Epithelial cell of proximal tubule (primary cell): ENCODE results near the gene VWA7. TPM values are rescaled to one million over a fixed set of nuclear protein-coding genes. Genes with fewer than 3 reads are reported as not detected.

ENCODE experiments used
- DNase-seq: peaks from one replicate; pipeline ENCODE4 v3.0.0-alpha.2; 2011; ENCODE audit warnings: low read depth
- H3K4me3 ChIP-seq: 2 replicates; pipeline ENCODE4 v1.5.1; 2011; ENCODE audit warnings: low read depth, mild to moderate bottlenecking, low read length
- total RNA-seq: library from RNA; depleted of rRNA; stranded (reverse); fragments of >200 nt; gene quantifications from 2 replicates; pipeline ENCODE4 v1.2.3, GENCODE V29; 2015
- TF ChIP-seq, protein P1 (sequence below): conservative IDR thresholded peaks from 2 replicates; pipeline ENCODE4 v1.5.1; 2012; ENCODE audit warnings: low read depth, mild to moderate bottlenecking, low read length

The VWA7 gene
- total RNA-seq, 1 donor from 2014 or later, result 2.2 TPM

DNA sequence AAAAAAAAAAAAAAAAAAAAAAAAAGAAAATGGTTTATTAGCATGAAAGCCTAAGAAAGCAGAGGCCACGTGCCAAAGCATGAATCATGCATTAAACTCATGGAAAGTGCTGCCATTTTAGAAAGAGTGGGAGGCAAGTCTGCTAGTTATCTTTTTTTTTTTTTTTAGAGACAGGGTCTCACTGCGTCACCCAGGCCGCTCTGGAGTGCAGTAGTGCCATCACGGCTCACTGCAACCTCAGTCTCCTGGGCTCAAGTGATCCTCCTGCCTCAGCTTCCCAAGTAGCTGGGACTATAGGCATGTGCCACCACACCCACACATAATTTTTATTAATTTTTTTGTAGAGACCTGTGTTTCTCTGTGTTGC lies 5.2 kb downstream of the VWA7 start:
- H3K4me3 ChIP-seq, result no peak overlapping the region
- no peak for DNase-seq

DNA sequence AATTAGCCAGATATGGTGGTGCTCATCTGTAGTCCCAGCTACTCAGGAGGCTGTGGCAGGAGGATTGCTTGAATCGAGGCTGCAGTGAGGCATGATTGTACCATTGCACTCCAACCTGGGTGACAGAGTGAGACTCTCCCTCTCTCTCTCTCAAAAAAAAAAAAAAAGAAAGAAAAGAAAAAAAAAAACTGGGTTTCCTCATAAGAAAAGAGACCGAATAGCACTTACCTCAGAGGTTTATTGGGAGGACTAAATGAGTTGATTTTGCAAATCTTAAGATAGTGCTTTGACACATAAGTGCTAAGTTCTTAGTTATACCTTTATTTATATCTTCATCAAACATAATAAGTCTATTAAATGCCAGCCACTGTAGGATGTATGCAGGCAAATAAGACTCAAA lies 6.3 kb downstream of the VWA7 start:
- DNase-seq, result no peak
- H3K4me3 ChIP-seq, result no peak overlapping the region

More for the DNA sequence above, 5.2 kb downstream of the VWA7 start:
- TF ChIP-seq, protein P1, sequence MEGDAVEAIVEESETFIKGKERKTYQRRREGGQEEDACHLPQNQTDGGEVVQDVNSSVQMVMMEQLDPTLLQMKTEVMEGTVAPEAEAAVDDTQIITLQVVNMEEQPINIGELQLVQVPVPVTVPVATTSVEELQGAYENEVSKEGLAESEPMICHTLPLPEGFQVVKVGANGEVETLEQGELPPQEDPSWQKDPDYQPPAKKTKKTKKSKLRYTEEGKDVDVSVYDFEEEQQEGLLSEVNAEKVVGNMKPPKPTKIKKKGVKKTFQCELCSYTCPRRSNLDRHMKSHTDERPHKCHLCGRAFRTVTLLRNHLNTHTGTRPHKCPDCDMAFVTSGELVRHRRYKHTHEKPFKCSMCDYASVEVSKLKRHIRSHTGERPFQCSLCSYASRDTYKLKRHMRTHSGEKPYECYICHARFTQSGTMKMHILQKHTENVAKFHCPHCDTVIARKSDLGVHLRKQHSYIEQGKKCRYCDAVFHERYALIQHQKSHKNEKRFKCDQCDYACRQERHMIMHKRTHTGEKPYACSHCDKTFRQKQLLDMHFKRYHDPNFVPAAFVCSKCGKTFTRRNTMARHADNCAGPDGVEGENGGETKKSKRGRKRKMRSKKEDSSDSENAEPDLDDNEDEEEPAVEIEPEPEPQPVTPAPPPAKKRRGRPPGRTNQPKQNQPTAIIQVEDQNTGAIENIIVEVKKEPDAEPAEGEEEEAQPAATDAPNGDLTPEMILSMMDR, result no peak

DNA sequence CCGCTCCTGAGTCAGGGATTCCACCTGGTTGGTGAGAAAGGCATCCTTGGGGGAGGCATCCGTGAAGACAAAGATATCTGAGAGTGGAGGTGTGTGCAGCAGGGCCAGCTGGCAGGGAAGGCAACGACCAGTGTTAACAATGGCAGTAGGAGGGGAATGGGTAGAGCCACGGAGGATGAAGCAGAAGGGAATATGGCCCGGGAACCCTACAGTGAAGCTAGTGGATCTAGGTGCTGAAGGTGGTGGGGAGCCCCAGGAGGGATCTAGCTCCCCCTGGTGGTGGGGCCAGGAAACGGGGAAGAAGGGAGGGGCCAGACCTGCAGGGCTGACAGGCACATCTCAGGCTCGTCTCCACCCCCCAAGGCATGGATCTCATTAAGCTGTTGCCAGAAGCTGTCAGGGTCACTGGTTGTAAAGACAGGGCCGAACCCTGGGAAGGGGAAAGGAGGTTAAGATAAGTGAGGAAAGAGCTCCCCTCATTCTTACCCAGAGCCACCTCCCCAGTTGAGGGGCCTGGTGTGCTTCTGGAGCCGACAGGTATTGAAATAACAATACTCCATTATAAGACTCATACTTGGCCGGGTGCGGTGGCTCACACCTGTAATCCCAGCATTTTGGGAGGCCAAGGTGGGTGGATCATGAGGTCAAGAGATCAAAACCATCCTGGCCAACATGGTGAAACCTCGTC lies 7.3 kb downstream of the VWA7 start:
- TF ChIP-seq, protein P1, result peak; percentile 91
- no peak for DNase-seq
- no peak overlapping the region for H3K4me3 ChIP-seq

More for the DNA sequence above, 6.3 kb downstream of the VWA7 start:
- TF ChIP-seq, protein P1, result no peak

DNA sequence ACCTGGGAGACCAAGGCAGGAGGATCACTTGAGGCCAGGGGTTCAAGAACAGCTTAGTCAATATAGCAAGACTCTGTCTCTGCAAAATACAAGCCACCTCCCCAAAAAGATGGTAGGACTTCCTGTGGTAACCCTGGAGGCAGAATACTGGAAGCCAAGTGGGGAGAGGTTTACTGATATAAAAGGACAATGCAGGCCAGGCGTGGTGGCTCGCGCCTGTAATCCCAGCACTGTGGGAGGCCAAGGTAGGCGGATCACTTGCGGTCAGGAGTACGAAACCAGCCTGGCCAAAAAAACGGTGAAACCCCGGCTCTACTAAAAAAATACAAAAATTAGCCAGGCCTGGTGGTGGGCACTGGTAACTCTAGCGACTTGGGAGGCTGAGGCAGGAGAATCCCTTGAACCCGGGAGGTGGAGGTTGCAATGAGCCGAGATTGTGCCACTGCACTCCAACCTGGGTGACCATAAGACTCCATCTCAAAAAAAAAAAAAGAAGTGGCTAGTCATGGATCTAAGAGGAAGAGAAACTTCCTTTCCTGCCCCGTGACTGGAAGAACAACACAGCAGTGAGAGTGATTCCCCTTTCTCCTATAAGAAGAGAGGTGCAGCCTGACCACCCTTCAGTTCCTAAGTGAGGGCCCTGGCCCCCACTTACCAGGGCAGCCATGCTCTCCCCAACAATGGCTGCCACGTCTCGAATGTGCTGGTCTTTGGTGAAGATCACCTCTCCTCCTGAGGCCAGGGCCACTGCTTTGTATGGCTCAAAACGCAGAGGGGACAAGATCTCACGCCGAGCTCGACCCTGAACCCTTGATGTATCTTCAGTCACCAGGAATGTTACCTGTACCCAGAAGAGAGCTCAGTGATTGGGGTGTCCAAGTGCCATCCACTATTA lies 8.5 kb downstream of the VWA7 start:
- TF ChIP-seq, protein P1, result no peak
- DNase-seq, result no peak
- no peak overlapping the region for H3K4me3 ChIP-seq

DNA sequence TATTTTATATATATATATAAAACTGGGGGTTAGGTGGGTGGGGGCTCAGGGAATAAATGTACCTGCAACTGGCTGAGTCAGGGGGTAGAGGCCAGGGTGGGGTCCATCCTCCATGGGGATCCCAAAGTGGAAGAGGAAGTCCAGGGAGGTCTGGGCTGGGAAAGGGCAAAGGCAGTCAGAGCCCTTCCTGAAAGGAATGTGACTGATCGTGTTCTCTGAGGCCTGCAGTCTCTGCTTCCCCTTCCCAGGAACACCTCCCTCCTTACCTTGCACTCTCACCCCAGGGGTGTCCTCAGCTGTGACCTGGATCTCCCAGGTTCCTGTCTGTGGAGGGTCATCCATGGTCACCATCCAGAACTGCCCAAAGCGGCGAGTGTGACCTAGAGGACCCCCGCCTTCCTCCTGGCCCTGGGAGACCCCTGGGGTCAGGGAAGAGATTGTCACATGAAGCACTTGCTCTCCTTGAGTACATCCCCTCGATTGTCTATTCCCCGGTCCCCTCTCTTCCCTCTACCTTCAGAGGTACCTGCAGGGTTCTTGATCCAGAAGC lies 10.0 kb downstream of the VWA7 start:
- no peak for DNase-seq
- no peak overlapping the region for H3K4me3 ChIP-seq
- TF ChIP-seq, protein P1, result no peak

DNA sequence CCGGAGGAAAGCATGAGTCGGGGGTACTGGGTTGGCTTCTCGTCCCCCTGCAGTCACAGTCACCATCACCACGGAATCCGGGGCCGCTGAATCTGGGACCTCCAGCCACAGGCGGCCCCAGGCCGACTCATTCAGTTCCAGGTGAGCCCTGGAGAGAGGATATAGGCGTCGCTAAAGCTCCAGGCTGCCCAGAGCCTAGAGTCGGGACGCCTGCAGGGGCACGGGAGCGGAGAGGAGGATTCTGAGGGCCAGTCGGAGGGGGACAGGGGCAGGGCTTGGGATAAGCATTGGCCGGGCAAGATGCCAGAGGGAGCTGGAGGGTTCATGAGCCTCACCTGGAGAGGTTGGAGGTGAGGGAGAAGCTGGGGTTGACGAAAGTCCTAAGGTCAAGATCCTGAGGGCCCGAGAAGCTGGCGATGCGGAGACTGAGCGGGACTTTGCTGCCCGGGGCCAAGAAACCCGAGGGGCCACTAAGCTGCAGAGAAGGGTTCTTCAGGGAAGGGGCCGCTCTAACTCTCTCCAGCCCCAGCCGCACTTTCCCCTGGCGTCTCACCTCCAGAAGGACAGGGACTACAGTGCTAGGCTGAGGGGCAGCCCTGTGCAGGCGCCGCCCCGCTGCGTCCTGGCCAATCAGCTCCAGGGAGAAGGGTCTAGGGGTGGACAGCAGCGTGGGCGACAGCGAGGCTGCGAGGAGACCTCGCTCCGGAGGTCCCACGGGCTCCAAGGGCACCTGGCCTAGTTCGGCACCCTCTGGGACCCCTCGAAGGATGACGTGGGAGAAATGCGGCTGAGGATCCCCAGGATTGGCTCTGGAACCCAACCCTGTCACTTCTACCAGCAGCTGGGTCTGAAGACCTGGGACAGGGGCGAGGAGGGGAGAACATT lies 11.0 kb downstream of the VWA7 start:
- TF ChIP-seq, protein P1, result no peak
- H3K4me3 ChIP-seq, result peak overlapping the region; percentile 27

More for the DNA sequence above, 11.0 kb downstream of the VWA7 start:
- DNase-seq, result no peak
